GM06990 (cell line): ENCODE data around the gene SPINT2.
"Not testable (repeated sequence)": the region's sequence is repeated elsewhere in the genome, so short reads cannot be mapped to it uniquely, and the experiment has no call there.

Source experiments
- DNase-seq: peaks from one replicate; pipeline ENCODE4 v3.0.0-alpha.2; 2011; ENCODE audit not compliant: insufficient read length; ENCODE audit errors: extremely low read depth
- H3K27me3 ChIP-seq: replicated peaks from 2 replicates; pipeline ENCODE4 v1.6.0; 2011; ENCODE audit warnings: low read length; ENCODE audit not compliant: control insufficient read depth, insufficient read depth
- H3K36me3 ChIP-seq: 2 replicates; pipeline ENCODE4 v1.5.1; 2011; ENCODE audit warnings: low read length; ENCODE audit not compliant: control insufficient read depth, insufficient read depth
- H3K4me3 ChIP-seq: replicated peaks from 2 replicates; pipeline ENCODE4 v1.5.1; 2011; ENCODE audit warnings: low read depth, mild to moderate bottlenecking, control low read depth, low read length
- TF ChIP-seq, protein P1 (sequence below): IDR thresholded peaks from 2 replicates; pipeline ENCODE4 v1.5.1; 2011; ENCODE audit warnings: low read length, control low read depth, mild to moderate bottlenecking, inconsistent platforms; ENCODE audit not compliant: insufficient read depth, poor library complexity, severe bottlenecking

Gene SPINT2

GRCh38 chr19:38227287-38228004, 36.9 kb upstream of the SPINT2 start:
- Histone ChIP-seq H3K36me3 (no peaks in the 10 kb centered on the region), H3K27me3 (no peaks in the 10 kb centered on the region; the same call in none of the 2 replicates), H3K4me3 (no peak overlapping the region)
- TF ChIP-seq, protein P1, sequence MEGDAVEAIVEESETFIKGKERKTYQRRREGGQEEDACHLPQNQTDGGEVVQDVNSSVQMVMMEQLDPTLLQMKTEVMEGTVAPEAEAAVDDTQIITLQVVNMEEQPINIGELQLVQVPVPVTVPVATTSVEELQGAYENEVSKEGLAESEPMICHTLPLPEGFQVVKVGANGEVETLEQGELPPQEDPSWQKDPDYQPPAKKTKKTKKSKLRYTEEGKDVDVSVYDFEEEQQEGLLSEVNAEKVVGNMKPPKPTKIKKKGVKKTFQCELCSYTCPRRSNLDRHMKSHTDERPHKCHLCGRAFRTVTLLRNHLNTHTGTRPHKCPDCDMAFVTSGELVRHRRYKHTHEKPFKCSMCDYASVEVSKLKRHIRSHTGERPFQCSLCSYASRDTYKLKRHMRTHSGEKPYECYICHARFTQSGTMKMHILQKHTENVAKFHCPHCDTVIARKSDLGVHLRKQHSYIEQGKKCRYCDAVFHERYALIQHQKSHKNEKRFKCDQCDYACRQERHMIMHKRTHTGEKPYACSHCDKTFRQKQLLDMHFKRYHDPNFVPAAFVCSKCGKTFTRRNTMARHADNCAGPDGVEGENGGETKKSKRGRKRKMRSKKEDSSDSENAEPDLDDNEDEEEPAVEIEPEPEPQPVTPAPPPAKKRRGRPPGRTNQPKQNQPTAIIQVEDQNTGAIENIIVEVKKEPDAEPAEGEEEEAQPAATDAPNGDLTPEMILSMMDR, result no peak
- no peak for DNase-seq

- Histone ChIP-seq H3K36me3 (no peaks in the 10 kb centered on the region), H3K4me3 (no peak overlapping the region), H3K27me3 (no peaks in the 10 kb centered on the region; the same call in none of the 2 replicates)
- no peak for DNase-seq
- TF ChIP-seq, protein P1, result no peak
These were observed 36.4 kb upstream of the SPINT2 start for GRCh38 chr19:38228005-38228377.

DNA sequence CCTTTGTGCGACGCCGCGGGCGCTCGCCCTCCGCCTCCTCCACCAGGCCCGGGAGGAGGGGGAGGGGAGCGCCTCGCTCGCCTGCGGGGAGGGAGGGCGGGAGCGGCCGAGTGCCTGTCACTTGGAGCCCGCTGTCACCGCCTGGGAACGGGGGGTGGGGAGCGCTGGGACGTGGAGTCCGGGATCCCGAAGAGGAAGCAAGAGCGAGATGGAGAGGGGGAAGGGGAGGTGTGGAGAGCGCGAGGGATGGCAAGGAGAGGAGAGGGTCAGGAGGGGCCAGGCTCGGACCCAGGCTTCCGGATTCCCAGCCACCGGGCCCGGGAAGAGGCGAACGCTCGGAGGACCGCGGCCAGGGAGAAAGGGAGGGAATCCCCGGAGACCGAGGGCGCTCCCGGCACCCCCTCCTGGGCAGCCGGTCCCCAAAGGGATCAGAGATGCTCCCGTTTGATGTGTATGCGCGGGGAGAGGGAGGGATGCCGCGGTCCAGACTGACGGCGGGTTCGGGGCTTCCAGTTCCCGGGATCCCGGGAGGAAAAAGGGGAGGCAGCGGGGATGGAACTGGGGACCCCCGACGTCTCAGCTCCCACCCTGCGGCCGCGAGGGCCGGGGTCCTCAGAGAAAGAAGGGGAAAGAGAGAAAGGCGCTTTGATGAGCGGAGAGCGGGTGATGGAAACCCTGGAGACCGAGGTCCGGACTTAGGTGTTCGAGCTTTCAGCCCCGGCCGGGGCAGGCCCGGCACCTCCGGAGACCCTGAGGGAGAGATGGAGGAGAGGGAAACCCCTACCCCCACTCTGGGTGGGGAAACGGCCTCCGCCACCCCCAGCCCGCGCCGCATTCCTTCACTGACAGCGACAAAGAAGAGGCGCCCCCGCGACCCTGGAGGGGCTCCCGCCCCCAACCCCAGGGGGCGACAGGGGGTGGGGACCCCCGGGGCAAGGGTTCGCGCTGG, 35.6 kb upstream of the SPINT2 start:
- Histone ChIP-seq H3K36me3 (no peaks in the 10 kb centered on the region), H3K4me3 (peak overlapping the region; percentile 50), H3K27me3 (no peaks in the 10 kb centered on the region; the same call in none of the 2 replicates)
- TF ChIP-seq, protein P1, result no peak
- DNase-seq, result no peak

GRCh38 chr19:38229585-38230073, 34.7 kb upstream of the SPINT2 start:
- TF ChIP-seq, protein P1, result peak; percentile 2
- peak; percentile 90 for DNase-seq
- H3K4me3 ChIP-seq, result peak overlapping the region; percentile 50
- no peaks in the 10 kb centered on the region; the same call in none of the 2 replicates for H3K27me3 ChIP-seq
- H3K36me3 ChIP-seq, result no peaks in the 10 kb centered on the region

- not testable (repeated sequence) for DNase-seq, H3K27me3 ChIP-seq, H3K4me3 ChIP-seq, H3K36me3 ChIP-seq
These were observed 33.8 kb upstream of the SPINT2 start for GRCh38 chr19:38230506-38231133.

- Histone ChIP-seq H3K27me3 (no peaks in the 10 kb centered on the region; the same call in none of the 2 replicates), H3K36me3 (no peaks in the 10 kb centered on the region), H3K4me3 (no peak overlapping the region)
- no peak for DNase-seq
- TF ChIP-seq, protein P1, result no peak
These were observed 32.5 kb upstream of the SPINT2 start for GRCh38 chr19:38231918-38232317.
